ENCODE results near the gene LONP2.

- TF ChIP-seq POLR2AphosphoS5 (IDR thresholded peaks at IDR 0.05) (no peak), CTCF (IDR thresholded peaks at IDR 0.05) (no peak)
These were observed 26.4 kb upstream of the LONP2 start for GRCh38 chr16:48217708-48218107.

Data from esophagus muscularis mucosa (tissue), 3 donors.